Aorta (tissue), 5 donors: ENCODE data around the gene COL4A2. TPM values are rescaled to one million over a fixed set of nuclear protein-coding genes. Genes with fewer than 3 reads are reported as not detected.

Source experiments
- ATAC-seq: fragments of 200-7000 bp; cut with Tn5 transposase; one replicate; pipeline ENCODE4 v1.9.1; 2022; ENCODE audit warnings: moderate library complexity; ENCODE audit not compliant: low FRiP score
- DNase-seq, 2 donors: peaks; one replicate each; pipeline ENCODE4 v3.0.0-alpha.2; 2020
- H3K27ac ChIP-seq, 2 donors: one replicate each; pipeline ENCODE4 v1.5.1; 2013; ENCODE audit warnings: low read length in 2 of 2, mild to moderate bottlenecking in 2 of 2, moderate library complexity in 2 of 2, control low read depth in 1 of 2, inconsistent platforms in 1 of 2, low read depth in 1 of 2
- H3K27me3 ChIP-seq, 2 donors: one replicate each; pipeline ENCODE4 v1.6.1; 2013; ENCODE audit warnings: control low read depth in 1 of 2, low read length in 1 of 2, mild to moderate bottlenecking in 1 of 2, moderate library complexity in 1 of 2; ENCODE audit not compliant: insufficient read depth in 2 of 2, control insufficient read depth in 1 of 2
- H3K36me3 ChIP-seq, 2 donors: one replicate each; pipeline ENCODE4 v1.6.1; 2013; ENCODE audit warnings: control low read depth in 1 of 2, low read length in 1 of 2, mild to moderate bottlenecking in 1 of 2; ENCODE audit not compliant: insufficient read depth in 2 of 2, control insufficient read depth in 1 of 2
- H3K4me1 ChIP-seq, 2 donors: one replicate each; pipeline ENCODE4 v1.6.1; 2013; ENCODE audit warnings: low read length in 2 of 2, control low read depth in 1 of 2, mild to moderate bottlenecking in 1 of 2, moderate library complexity in 1 of 2; ENCODE audit not compliant: insufficient read depth in 2 of 2, control insufficient read depth in 1 of 2
- H3K4me3 ChIP-seq, 2 donors: one replicate each; pipeline ENCODE4 v1.5.1; 2013; ENCODE audit warnings: low read length in 2 of 2, control low read depth in 1 of 2, mild to moderate bottlenecking in 1 of 2
- H3K9me3 ChIP-seq: one replicate; pipeline ENCODE4 v1.6.1; 2013; ENCODE audit warnings: mild to moderate bottlenecking, low read length; ENCODE audit not compliant: control insufficient read depth
- WGBS, 2 donors: extraction: QIAGEN DNeasy Blood & Tissue Kit; methylation state at CpG; one replicate each; pipeline ENCODE4 v1.1.7; 2013; 5-methylcytosine and 5-hydroxymethylcytosine counted together
- intact Hi-C, 2 donors: fragments of 100-400 bp; cut with DNase I; formaldehyde crosslinking; loops; one replicate each; pipeline versions ENCODE4 v1.14.2 to v1.15.0; 2022
- polyA plus RNA-seq, 2 donors: library from polyadenylated mRNA; stranded (reverse); fragments of 200-250 nt; gene quantifications; one replicate each; pipeline ENCODE4 v1.2.3, GENCODE V29; 2013
- total RNA-seq, 2 donors: library from RNA; stranded (reverse); fragmentation: NEBNext Ultra II Directional; extraction: Animal tissue kit (Norgen Biotek cat#: 25700); gene quantifications; one replicate each; pipeline ENCODE4 v1.2.1, GENCODE V29; 2021
- donor health status: healthy with polysubstance abuse.
- donor health status: Bipolar disorder and iron deficiency.
- donor health status: DM: no; HTN: no; CAD: no.
- donor health status: DM: no; HTN: no; CAD: no.
- donor health status: DM: yes; HTN: yes; CAD: no.

The COL4A2 gene
- total and polyA plus RNA-seq, 4 donors = 117 to 1,110 (median 681) TPM

DNA sequence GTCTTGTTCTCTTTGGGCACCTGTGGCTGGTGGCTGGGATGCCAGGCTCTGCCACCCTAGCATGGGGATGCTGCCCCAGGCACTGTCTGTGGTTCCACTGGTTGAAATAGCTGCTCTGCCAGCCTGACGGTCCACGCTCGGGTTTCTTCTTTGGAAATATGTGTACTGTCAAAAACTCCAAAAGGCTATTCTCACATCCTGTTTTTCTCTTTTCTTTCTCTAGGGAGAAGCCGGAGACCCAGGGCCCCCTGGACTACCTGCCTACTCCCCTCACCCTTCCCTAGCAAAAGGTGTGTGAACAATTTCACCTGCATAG, 139.4 kb downstream of the COL4A2 start:
- H3K4me1 ChIP-seq = no peaks in the 10 kb centered on the region
- intact Hi-C loops = no loop called here
- H3K27ac ChIP-seq = no peak overlapping the region
- WGBS, 2 donors = 60 to 66% methylated on average over 4 of the region's 4 CpGs
- H3K36me3 ChIP-seq = peaks cover 0 to 12% of the 10 kb centered on the region in 2 donors
- no peak for DNase-seq
- H3K9me3 ChIP-seq = no peaks in the 10 kb centered on the region
- no peak overlapping the region for H3K4me3 ChIP-seq
- no peaks in the 10 kb centered on the region for H3K27me3 ChIP-seq
- no peak for ATAC-seq

DNA sequence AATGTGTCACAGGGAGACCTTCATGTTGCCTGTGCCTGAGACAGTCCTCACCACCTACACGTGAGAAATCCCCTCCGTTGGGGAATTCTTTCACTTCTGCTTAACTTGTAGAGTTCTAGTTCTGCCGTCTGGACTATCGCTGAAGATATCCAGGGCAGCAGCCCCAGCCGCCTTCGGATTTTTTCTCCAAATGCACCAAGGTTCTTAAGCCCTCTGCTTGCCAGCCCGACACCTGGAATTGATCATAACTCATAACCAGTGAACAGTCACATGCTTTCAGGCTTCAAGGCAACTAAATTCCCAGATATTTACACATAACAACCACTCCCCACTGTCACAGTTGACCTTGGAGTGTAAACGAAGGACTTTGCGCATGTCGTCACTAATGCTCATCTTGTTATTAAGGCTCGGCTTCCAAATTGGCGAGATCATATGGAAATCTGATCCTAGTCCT, 140.0 kb downstream of the COL4A2 start:
- intact Hi-C loops = no loop called here
- Histone ChIP-seq H3K4me3 (no peak overlapping the region), H3K9me3 (no peaks in the 10 kb centered on the region), H3K27me3 (no peaks in the 10 kb centered on the region), H3K4me1 (no peaks in the 10 kb centered on the region), H3K27ac (no peak overlapping the region), H3K36me3 (peaks cover 0 to 12% of the 10 kb centered on the region in 2 donors)
- no peak for DNase-seq
- WGBS, 2 donors = 70 to 75% methylated on average over 12 of the region's 12 CpGs
- ATAC-seq = no peak

DNA sequence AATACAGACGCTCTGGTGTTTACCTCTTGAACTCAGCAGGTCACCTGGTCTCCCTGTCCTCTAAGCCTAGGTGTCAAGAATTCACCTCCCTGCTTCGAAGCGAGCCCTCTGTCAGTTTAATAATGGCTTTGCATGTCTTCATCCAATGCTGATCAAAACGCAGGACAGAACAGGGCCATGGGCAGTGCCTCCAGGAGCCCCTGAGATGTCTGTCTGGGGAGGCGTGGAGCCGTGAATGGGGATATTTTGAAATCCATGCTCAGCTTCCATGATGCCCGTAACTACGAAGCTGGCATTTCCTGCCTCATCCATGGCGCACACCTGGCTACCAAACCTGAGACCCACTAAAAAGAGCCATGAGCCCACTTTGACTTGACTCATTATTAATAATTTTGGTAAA, 140.7 kb downstream of the COL4A2 start:
- no peak for DNase-seq
- Histone ChIP-seq H3K4me3 (no peak overlapping the region), H3K9me3 (no peaks in the 10 kb centered on the region), H3K27ac (no peak overlapping the region), H3K27me3 (no peaks in the 10 kb centered on the region), H3K36me3 (peaks cover 0 to 12% of the 10 kb centered on the region in 2 donors), H3K4me1 (no peaks in the 10 kb centered on the region)
- intact Hi-C loops = no loop called here
- ATAC-seq = no peak
- 74 to 76% methylated on average over 9 of the region's 9 CpGs for WGBS, 2 donors

DNA sequence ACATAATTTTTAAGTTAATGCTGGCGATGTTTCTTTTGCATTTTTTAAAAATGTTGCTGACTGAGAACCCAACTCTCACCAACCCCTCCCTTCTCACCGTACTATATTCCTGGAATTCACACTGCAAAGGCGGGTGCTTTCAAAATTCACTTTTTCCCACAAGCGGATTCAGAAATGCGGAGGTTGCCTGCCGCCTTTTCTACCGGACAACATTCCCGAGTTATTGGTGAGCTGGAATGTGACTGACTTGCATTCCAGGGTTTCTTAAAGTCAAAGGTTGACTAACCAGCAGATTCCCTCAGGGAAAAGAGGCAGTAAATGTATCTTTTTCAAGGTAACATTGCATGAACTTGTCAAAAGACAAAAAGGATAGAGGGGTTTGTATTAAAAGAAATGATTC, 141.1 kb downstream of the COL4A2 start:
- no peak overlapping the region for H3K27ac ChIP-seq
- intact Hi-C loops = no loop called here
- peaks cover 0 to 12% of the 10 kb centered on the region in 2 donors for H3K36me3 ChIP-seq
- no peak overlapping the region for H3K4me3 ChIP-seq
- H3K9me3 ChIP-seq = no peaks in the 10 kb centered on the region
- WGBS, 2 donors = 31 to 58% methylated on average over 8 of the region's 8 CpGs
- DNase-seq (no peak), ATAC-seq (no peak)
- no peaks in the 10 kb centered on the region for H3K4me1 ChIP-seq
- no peaks in the 10 kb centered on the region for H3K27me3 ChIP-seq

DNA sequence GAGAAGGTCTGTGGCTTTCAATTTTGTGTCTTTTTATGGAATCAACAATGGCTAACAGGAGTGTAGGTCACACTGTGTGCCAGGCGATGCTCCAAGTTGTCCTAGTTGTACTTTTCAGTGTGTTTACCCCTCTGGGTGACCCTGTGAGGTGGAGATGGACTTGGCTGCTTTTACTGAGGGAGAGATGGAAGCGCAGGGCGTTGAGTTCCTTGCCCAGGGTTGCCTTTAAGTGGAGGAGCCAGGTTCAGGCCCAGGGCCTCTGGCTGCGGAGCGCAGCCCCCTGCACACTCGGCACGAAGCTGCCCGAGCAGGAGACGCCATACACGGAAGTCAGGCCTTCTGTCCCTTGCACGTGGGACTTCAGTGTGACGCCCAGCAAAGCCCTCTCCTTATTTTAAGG, 141.6 kb downstream of the COL4A2 start:
- intact Hi-C loops = no loop called here
- WGBS, 2 donors = 90% methylated on average over 12 of the region's 12 CpGs
- Histone ChIP-seq H3K27ac (no peak overlapping the region), H3K27me3 (no peaks in the 10 kb centered on the region), H3K9me3 (no peaks in the 10 kb centered on the region), H3K4me3 (no peak overlapping the region), H3K4me1 (no peaks in the 10 kb centered on the region), H3K36me3 (peaks cover 0 to 12% of the 10 kb centered on the region in 2 donors)
- no peak for DNase-seq
- no peak for ATAC-seq

DNA sequence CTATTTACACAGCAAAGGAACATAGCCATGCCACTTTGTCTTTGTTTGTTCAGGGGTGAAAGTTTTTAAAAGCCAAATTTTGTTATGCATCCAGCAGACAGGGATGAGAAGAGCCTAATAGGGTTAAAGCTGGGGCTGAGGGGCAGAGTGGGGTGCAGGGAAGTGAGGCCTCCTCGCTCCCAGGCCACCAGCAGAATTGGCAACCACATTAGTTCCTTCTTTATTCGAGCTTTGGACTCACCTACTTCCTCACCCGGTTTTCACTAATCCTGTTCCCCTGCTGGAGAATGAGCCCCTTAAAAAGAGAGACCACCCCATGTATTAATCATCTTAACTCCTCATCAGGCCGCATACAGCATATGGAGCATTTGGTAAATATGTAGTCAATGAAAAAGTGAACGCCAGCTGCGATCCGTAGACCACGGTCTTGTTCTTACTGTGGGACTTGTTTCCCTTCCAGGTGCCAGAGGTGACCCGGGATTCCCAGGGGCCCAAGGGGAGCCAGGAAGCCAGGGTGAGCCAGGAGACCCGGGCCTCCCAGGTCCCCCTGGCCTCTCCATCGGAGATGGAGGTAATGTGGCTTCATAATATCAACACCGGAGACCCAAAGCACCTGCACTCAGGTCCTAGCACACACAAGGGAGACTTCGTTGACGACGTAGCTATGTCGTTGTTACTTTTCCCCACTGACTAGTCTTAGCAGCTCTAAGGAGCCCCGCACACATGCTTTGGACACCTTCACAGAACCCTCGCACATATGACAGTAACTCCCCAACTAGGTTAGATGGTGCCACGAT, 142.3 kb downstream of the COL4A2 start:
- intact Hi-C loops = no loop called here

DNA sequence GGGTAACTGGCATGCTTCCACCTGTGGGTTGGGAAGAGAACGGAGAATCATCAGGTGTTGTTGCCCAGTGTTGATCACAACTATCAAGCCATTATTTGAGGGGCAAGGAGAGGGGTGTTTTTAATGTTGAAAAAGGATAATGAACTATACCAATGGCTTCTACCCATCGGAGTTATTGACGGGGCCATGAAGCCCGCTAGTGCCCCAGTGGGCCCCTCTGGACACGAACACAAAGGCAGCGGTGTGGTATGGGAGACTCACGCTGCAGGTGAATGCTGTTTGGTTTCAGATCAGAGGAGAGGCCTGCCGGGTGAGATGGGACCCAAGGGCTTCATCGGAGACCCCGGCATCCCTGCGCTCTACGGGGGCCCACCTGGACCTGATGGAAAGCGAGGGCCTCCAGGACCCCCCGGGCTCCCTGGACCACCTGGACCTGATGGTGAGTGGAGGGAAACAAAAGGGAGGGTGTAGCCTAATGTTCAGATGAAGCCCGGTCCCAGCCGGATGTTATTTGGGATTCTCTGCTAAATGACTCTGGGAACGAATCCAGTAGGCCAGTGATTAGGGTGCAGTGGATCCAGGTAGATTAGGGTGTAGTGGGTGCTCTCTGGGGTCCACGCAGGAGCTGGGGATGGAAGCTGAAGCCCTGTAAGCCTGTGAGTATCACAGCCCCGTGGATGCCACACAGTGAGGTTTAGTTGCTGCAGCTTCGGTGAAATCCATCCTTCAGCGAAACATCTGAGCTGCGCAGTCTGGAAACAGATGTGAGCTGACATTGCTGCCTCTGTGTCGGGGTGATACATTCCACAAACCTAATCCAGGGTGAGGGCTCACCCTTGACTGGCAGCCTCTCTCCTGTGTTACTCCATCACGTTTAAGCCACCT, 143.2 kb downstream of the COL4A2 start:
- no peaks in the 10 kb centered on the region for H3K9me3 ChIP-seq
- WGBS, 2 donors = 89 to 90% methylated on average over 24 of the region's 24 CpGs
- H3K36me3 ChIP-seq = peaks cover 0 to 14% of the 10 kb centered on the region in 2 donors
- intact Hi-C loops = no loop called here
- H3K4me3 ChIP-seq = no peak overlapping the region
- DNase-seq (no peak), ATAC-seq (no peak)
- no peaks in the 10 kb centered on the region for H3K4me1 ChIP-seq
- H3K27me3 ChIP-seq = no peaks in the 10 kb centered on the region
- H3K27ac ChIP-seq = no peak overlapping the region

More for the DNA sequence above, 142.3 kb downstream of the COL4A2 start:
- Histone ChIP-seq H3K4me1 (no peaks in the 10 kb centered on the region), H3K36me3 (peaks cover 0 to 12% of the 10 kb centered on the region in 2 donors), H3K9me3 (no peaks in the 10 kb centered on the region), H3K27ac (no peak overlapping the region), H3K27me3 (no peaks in the 10 kb centered on the region), H3K4me3 (no peak overlapping the region)
- WGBS, 2 donors = 81 to 83% methylated on average over 19 of the region's 19 CpGs
- no peak for DNase-seq
- no peak for ATAC-seq

DNA sequence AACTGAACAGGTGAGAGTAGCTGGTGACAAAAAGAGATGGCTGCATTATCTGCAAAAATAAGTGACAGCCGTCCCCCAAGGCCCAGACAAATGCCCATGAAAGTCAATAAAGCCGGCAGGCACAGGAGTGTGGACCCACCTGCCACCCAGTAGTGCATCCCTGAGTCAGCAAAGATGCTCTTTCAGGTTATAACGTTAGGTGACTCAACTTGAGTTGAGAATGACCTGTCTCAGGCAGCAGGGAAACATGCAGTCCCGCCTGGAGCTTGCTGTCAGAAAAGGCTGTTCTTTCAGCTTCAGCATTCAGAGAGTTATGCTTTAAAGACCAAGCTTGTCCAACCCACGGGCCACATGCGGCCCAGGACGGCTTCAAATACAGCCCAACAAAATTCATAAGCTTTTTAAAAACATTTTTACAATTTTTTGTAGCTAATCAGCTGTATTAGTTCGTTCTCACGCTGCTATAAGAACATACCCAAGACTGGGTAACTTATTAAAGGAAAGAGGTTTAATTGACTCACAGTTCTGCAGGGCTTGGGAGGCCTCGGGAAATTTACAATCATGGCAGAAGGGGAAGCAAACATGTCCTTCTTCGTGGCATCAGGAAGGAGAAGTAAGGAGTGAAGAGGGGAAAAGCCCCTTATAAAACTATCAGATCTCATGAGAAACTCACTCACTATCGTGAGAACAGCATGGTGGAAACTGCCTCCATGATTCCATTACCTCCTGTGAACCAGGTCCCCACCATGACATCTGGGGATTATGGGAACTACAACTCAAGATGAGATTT, 144.1 kb downstream of the COL4A2 start:
- H3K9me3 ChIP-seq = no peaks in the 10 kb centered on the region
- H3K4me1 ChIP-seq = no peaks in the 10 kb centered on the region
- H3K36me3 ChIP-seq = peaks cover 0 to 11% of the 10 kb centered on the region in 2 donors
- WGBS, 2 donors = 82% methylated on average over 12 of the region's 12 CpGs
- intact Hi-C loops = no loop called here
- no peak overlapping the region for H3K27ac ChIP-seq
- ATAC-seq (no peak), DNase-seq (no peak)
- no peaks in the 10 kb centered on the region for H3K27me3 ChIP-seq
- H3K4me3 ChIP-seq = no peak overlapping the region
